Mesenteric fat pad (tissue), 1 donor: ENCODE measurements around the gene EXD3. TPM values are rescaled to one million over a fixed set of nuclear protein-coding genes. Genes with fewer than 3 reads are reported as not detected.
"Not testable (repeated sequence)": the region's sequence is repeated elsewhere in the genome, so short reads cannot be mapped to it uniquely, and the experiment has no call there.

Experiments used
- DNase-seq: peaks from one replicate; pipeline ENCODE4 v3.0.0-alpha.2; 2020; ENCODE audit warnings: low spot score
- total RNA-seq: library from RNA; stranded (reverse); fragmentation: NEBNext Ultra II Directional; extraction: Animal tissue kit (Norgen Biotek cat#: 25700); gene quantifications from one replicate; pipeline ENCODE4 v1.2.1, GENCODE V29; 2021
- donor health status: DM: yes; HTN: yes; CAD: no.

EXD3 gene
- total RNA-seq, 1 donor from 2014 or later, result 14.9 TPM

GRCh38 chr9:137415451-137415850 lies 7.5 kb downstream of the EXD3 start:
- DNase-seq, result no peak

DNA sequence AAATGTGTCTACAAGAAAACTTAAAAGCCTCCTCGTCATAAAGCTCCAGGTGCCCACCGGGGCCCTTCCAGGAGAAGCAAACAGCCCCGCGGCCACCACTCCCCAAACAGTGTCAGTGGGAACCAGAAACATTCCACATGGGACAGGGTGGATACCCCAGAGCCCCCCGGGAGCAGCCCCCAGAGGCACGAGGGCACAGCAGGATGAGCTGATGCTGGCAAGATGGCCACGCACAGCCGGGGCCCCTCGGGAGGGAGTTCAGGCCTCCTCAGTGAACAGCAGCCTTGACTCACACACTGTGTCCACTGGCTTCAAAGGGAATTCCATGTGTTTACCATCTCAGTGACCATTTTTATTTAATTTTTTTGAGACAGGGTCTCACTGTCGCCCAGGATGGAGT lies 10.5 kb downstream of the EXD3 start:
- no peak for DNase-seq

- no peak for DNase-seq
Measured at GRCh38 chr9:137411645-137412380, 11.1 kb downstream of the EXD3 start.

DNA sequence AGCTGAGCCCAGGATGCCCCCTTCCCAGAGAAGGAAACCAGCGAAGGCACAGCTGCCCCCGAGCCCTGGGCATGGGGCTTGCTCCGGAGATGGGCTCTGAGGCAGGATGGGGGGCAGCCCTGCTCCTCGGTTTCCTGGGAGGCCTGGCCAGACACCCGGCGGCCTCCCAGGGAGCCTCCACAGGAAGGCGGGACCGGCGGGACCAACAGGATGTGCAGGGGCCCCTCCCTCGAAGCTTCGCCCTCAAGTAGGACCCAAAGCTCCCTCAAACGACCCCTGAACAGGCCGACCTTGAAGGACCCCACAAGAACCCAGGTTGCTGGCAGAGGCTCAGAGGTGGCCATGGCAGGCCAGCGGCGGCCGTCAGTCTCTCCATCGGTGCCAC lies 11.7 kb downstream of the EXD3 start:
- DNase-seq, result no peak

DNA sequence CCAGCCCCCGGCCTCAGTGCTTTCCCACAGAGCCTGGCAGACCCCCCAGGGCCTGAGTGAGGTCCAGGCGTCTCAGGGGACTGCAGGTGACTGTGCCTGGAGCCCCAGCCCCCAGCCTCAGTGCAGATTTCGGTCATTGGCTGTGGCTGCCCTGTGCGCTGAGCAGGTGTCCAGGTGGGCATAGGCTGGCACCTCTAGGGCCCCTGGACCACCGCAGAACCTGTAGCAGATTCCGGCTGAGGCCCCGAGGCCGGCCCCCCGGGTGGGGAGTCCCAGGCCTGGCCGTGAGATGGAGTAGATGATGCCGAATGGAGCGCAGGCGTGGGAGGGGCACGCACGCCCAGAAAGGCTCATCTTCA lies 12.1 kb downstream of the EXD3 start:
- DNase-seq, result no peak

- not testable (repeated sequence) for DNase-seq
Measured at GRCh38 chr9:137410236-137410890, 12.6 kb downstream of the EXD3 start.

GRCh38 chr9:137409515-137409914 lies 13.4 kb downstream of the EXD3 start:
- DNase-seq, result no peak

DNA sequence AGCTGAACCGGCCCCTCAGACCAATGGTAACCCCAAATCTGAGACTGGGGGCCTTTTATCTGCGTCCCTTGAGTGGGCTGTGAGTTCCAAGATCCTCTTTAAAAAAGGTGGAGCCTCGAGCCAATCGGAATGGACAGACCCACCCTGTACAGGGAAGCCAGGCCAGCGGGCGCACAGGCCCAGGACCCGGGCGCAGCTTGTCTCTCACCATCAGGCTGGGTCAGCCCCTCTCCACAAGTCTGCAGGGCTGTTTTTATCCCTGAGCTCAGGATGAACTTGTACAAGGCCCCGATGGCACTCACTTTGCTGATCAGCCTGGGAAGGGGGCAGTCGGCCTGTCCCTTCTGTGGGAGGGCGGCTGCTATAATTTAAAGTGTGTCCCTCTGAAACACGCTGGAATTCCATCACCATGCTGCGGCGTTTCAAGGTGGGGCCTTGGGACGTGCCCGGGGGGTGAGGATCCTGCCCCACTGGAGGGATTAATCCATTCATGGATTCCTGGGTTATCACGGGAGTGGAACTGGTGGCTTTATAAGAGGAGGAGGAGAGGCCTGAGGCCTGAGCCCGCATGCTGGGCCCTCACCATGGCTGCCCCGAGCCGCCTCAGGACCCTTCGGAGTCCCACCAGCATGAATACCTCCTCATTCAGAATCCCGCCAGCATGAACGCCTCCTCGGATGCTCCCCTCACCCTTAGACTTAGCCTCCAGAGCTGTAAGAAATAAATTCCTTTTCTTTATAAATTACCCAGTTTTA lies 14.1 kb downstream of the EXD3 start:
- no peak for DNase-seq

- no peak for DNase-seq
Measured at GRCh38 chr9:137407590-137408300, 15.2 kb downstream of the EXD3 start.

DNA sequence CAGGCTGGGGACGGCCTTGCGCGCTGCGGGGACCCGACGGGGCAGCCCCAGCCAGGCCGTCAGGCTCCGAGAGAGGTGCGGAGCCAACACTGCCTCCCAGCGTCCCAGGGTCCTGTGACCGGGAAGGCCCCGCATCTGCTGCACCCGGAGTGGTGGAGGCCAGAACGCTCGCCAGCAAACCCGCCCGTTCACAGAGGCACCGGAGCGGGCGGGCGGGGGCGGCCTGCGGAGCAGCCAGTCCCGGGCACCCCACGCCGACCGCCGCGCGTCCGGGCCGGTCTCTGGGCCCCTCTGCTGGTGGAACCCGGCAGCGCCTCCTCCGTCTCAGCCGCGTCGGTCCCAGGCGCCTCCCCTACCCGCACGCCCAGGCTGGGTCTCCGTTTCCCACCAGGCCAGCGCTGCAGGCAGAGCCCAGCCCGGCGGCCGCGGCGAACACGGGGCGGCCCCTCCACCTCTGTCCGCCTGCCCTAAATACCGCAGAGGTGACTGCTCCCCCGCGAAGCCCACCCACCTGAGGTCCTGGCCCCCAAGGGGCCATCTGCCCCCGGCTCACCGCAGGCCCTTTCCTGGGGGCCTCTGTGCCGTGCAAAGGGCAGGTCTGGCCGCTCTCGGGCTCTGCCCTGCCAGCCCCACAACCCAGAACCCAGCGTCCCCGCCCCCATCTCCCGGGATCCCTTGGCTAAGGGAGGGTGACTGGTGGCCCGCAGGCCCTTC lies 15.9 kb downstream of the EXD3 start:
- DNase-seq, result no peak

DNA sequence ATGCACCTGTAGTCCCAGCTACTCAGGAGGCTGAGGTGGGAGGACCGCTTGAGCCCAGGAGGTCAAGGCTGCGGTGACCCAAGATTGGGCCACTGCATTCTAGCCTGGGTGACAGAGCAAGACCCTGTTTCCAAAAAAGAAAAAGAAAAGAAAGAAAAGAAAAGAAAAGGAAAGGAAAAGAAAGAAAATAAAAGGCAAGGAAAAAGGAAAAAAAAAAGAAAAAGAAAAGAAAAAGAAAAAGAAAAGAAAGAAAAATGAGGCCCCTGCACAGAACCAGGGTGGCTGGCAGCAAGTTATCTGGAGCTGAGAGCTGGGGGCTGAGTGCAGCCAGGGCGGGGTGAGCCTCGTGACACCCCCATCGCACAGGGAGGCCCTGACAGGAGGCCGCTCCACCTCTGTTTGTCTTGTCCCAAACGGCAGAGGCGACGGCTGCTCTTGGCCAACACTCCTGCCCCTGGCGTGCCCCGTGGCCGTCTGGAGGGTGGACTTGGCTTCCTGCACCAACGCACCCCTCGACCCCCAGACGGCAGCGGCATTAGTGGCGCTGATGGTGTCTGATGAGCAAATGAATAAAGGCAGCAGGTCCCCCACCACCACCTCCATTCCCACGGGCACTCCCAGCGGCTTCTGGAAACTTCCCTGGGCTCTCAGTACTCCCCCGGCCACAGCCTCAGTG lies 16.7 kb downstream of the EXD3 start:
- DNase-seq, result no peak

DNA sequence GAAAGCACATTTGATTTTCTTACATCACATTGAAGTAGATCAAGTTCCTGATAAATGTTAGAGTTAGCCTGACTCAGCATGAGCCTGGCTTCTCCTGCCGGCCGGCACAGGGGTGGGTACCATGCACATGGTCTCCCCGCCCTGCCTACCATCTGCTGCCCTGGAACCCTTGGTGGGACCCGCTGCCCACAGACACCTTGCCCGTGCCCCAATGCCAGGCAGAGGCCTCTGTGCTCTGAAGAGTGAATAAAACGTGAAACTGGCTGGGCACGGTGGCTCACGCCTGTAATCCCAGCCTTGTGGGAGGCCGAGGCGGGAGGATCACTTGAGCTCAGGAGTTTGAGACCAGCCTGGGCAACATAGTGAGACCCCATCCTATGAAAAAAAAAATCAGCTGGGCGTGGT lies 17.3 kb downstream of the EXD3 start:
- no peak for DNase-seq

DNA sequence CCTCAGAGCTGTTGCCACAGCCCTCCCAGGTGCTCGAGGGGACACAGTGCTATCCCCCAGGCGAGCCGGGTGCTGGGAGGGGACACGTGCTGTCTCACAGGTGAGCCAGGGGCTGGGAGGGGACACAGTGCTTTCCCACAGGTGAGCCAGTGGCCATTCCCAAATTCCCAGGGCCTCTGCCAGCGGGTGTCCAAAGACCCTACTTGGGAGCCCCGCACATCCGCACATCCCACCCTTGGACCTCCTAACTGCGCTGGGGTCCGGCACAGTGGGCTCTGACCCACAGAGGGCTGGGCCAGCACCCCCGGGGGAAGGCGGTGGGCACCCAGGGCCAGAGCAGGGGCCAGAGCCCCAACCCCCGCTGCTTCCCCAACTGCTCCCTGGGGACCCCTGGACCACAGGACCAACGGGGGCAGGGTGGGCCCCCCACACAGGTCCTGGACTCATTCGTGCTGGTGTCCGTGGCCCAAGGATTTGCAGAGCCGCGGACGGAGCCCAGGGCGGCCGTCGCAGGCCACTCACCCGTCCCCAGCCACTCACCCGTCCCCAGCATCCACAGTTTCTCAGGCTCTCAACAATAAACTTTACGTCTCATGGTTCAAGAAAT lies 17.9 kb downstream of the EXD3 start:
- DNase-seq, result no peak

GRCh38 chr9:137403269-137403668 lies 19.7 kb downstream of the EXD3 start:
- no peak for DNase-seq

DNA sequence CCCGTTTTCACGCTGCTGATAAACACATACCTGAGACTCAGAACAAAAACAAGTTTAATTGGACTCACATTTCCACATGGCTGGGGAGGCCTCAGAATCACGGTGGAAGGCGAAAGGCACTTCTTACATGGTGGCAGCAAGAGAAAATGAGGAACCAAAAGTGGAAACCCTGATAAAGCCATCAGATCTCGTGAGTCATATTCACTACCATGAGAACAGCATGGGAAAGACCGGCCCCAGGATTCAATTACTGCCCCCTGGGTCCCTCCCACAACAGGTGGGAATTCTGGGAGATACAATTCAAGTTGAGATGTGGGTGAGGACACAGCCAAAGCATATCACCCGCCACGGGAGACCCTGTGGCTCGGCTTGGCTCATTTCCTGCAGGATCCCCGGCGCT lies 20.2 kb downstream of the EXD3 start:
- DNase-seq, result no peak

DNA sequence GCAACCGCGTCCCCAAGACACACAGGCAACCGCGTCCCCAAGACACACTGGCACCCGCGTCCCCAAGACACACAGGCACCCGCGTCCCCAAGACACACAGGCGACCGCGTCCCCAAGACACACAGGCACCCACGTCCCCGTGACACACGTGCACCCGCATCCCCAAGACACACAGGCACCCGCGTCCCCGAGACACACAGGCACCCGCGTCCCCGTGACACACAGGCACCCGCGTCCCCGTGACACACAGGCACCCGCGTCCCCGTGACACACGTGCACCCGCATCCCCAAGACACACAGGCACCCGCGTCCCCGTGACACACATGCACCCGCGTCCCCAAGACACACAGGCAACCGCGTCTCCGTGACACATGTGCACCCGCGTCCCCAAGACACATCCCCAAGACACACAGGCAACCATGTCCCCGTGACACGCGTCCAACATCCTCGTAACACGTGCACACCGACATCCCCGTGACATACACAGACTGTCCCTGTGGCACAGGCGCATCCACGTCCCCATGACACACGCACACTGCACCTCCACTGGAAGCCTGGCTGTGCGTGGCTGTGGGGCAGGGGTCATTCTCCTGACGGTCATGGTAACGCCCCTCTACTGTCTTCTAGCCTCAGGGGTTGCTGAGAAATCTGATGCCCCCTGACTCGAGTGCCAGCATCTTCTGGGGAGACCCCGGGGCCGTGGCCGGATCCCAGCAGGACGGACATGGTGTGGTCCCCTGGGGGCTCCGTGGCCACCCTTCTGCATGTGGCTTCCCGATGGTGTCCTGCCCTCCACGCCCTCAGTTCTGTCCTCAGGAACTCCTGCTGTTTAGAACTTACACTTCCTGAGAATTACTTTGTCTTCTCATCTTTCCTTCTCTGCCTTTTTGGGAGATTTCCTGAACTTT lies 24.1 kb downstream of the EXD3 start:
- no peak for DNase-seq

DNA sequence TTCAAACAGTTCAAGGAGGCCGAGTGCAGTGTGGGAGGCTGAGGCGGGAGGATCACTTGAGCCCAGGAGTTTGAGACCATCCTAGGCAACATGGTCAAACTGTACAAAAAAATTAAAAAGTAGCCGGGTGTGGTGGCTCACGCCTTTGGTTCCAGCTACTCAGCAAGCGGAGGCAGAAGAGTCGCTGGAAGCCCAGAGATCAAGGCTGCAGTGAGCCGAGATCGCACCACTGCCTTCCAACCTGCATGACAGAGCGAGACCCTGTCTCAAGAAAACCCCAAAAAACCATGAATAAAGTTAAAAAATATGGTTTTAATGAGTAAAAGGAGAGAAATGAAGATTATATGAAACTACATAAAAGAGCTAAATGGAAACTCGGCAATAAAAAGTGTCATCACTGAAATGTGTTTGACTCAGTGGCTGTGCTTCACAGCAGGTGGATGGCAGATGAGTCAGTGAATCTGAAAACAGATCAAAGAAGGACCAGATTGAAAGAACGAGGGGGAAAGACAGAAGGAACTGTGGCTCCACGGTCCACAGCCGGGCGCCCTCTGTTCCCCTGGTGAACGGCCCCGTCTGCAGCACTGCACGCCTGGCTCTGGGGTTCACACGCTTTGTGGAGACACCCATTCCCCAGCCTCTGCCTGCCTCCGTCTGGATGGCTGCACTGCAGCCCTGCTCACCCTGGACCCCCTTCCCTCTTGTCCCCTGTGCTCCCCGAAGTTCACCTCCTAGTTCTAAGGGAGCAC lies 25.1 kb downstream of the EXD3 start:
- no peak for DNase-seq

DNA sequence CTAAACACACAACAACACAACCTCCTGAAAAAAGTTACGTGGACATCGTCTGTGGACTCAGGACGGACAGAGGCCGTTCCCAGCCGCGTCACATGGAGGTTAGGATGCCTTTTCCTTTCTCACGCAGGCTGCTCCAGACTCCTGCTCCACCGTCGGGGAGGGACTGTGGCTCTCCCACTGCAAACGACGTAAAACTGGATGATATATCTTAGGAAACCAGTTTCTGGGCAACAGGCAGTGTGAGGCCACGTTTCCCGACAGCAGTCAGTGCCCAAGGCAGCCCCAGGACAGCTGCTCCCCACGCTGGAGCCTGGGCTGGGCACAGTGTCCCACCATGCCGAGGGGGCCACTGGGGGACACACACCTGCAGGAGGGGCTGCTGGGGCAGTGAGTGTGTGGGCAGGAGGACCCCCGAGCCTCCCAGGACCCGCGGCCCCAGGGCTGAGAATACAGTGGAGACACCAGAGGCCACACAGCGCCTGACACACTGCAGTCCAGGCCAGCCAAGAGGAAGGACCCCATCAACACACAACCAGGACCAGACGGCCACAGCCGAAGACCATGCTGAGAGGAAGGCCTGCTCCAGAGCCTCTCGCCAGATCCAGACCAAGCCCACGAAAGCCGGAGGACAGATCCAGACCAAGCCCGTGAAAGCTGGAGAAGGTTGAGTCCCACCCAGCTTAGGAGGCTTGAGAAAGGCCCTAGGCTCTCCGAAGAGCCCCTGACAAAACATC lies 26.2 kb downstream of the EXD3 start:
- no peak for DNase-seq
